Esophagus (tissue), 2 donors: ENCODE results near the gene ICAM3. TPM values are rescaled to one million over a fixed set of nuclear protein-coding genes. Genes with fewer than 3 reads are reported as not detected.

Experiments
- H3K27ac ChIP-seq, 2 donors: one replicate each; pipeline ENCODE4 v1.5.1; 2013; ENCODE audit warnings: low read depth in 2 of 2, mild to moderate bottlenecking in 2 of 2, inconsistent platforms in 1 of 2, low read length in 1 of 2, moderate library complexity in 1 of 2
- H3K27me3 ChIP-seq, 2 donors: one replicate each; pipeline ENCODE4 v1.6.1; 2013; ENCODE audit warnings: low read length in 2 of 2, control low read depth in 1 of 2, mild to moderate bottlenecking in 1 of 2; ENCODE audit not compliant: insufficient read depth in 2 of 2, control insufficient read depth in 1 of 2
- H3K36me3 ChIP-seq, 2 donors: one replicate each; pipeline ENCODE4 v1.6.1; 2013; ENCODE audit warnings: low read length in 1 of 2; ENCODE audit not compliant: control insufficient read depth in 2 of 2, insufficient read depth in 2 of 2
- H3K4me1 ChIP-seq, 2 donors: one replicate each; pipeline ENCODE4 v1.6.1; 2013; ENCODE audit warnings: low read length in 1 of 2; ENCODE audit not compliant: control insufficient read depth in 2 of 2, insufficient read depth in 2 of 2
- H3K4me3 ChIP-seq, 2 donors: one replicate each; pipeline ENCODE4 v1.5.1; 2013; ENCODE audit warnings: low read length in 2 of 2, mild to moderate bottlenecking in 2 of 2, low read depth in 1 of 2, moderate library complexity in 1 of 2
- H3K9me3 ChIP-seq, 2 donors: one replicate each; pipeline ENCODE4 v1.6.1; 2013; ENCODE audit warnings: mild to moderate bottlenecking in 2 of 2, low read depth in 1 of 2, low read length in 1 of 2, moderate library complexity in 1 of 2; ENCODE audit not compliant: control insufficient read depth in 2 of 2, insufficient read depth in 1 of 2
- WGBS, 2 donors: extraction: QIAGEN DNeasy Blood & Tissue Kit; methylation state at CpG; one replicate each; pipeline ENCODE4 v1.1.7; 2013; 5-methylcytosine and 5-hydroxymethylcytosine counted together
- polyA plus RNA-seq, 2 donors: library from polyadenylated mRNA; stranded (reverse); fragments of 200-250 nt; gene quantifications; one replicate each; pipeline ENCODE4 v1.2.3, GENCODE V29; 2013
- donor health status: healthy with polysubstance abuse.
- donor health status: Bipolar disorder and iron deficiency.

Gene ICAM3
- polyA plus RNA-seq, 2 donors = 3.8 to 5.8 TPM

- H3K9me3 ChIP-seq = no peaks in the 10 kb centered on the region
- WGBS, 2 donors = 90 to 93% methylated on average over 19 of the region's 19 CpGs
- H3K27me3 ChIP-seq = no peaks in the 10 kb centered on the region
- H3K4me1 ChIP-seq = no peaks in the 10 kb centered on the region
- H3K27ac ChIP-seq = no peak overlapping the region
- peaks cover 5 to 55% of the 10 kb centered on the region in 2 donors for H3K36me3 ChIP-seq
- H3K4me3 ChIP-seq = no peak overlapping the region
Measured at GRCh38 chr19:10321874-10322835, 17.3 kb downstream of the ICAM3 start.

GRCh38 chr19:10321417-10321797 is 18.0 kb downstream of the ICAM3 start:
- H3K9me3 ChIP-seq = no peaks in the 10 kb centered on the region
- H3K27me3 ChIP-seq = no peaks in the 10 kb centered on the region
- H3K27ac ChIP-seq = no peak overlapping the region
- WGBS, 2 donors = 83 to 88% methylated on average over 10 to 11 of the region's 11 CpGs
- H3K4me1 ChIP-seq = no peaks in the 10 kb centered on the region
- no peak overlapping the region for H3K4me3 ChIP-seq
- H3K36me3 ChIP-seq = peaks cover 5 to 51% of the 10 kb centered on the region in 2 donors

GRCh38 chr19:10320602-10321416 is 18.6 kb downstream of the ICAM3 start:
- Histone ChIP-seq H3K27ac (no peak overlapping the region), H3K4me1 (no peaks in the 10 kb centered on the region), H3K9me3 (no peaks in the 10 kb centered on the region), H3K36me3 (peaks cover 5 to 50% of the 10 kb centered on the region in 2 donors), H3K27me3 (no peaks in the 10 kb centered on the region), H3K4me3 (no peak overlapping the region)
- 93% methylated on average over 31 to 32 of the region's 32 CpGs for WGBS, 2 donors

GRCh38 chr19:10318807-10319682 is 20.4 kb downstream of the ICAM3 start:
- Histone ChIP-seq H3K27me3 (no peaks in the 10 kb centered on the region), H3K36me3 (peaks cover 5 to 42% of the 10 kb centered on the region in 2 donors), H3K4me3 (no peak overlapping the region), H3K9me3 (no peaks in the 10 kb centered on the region), H3K4me1 (peaks cover 0 to 2% of the 10 kb centered on the region in 2 donors), H3K27ac (no peak overlapping the region)
- WGBS, 2 donors = 90 to 95% methylated on average over 13 of the region's 13 CpGs

- 93% methylated on average over 15 of the region's 15 CpGs for WGBS, 2 donors
- Histone ChIP-seq H3K27me3 (no peaks in the 10 kb centered on the region), H3K9me3 (no peaks in the 10 kb centered on the region), H3K4me1 (peaks cover 0 to 2% of the 10 kb centered on the region in 2 donors), H3K27ac (no peak overlapping the region), H3K36me3 (peaks cover 5 to 36% of the 10 kb centered on the region in 2 donors), H3K4me3 (no peak overlapping the region)
Measured at GRCh38 chr19:10317857-10318462, 21.5 kb downstream of the ICAM3 start.

- Histone ChIP-seq H3K27ac (no peak overlapping the region), H3K4me3 (no peak overlapping the region), H3K9me3 (no peaks in the 10 kb centered on the region), H3K27me3 (no peaks in the 10 kb centered on the region), H3K4me1 (peaks cover 0 to 2% of the 10 kb centered on the region in 2 donors), H3K36me3 (peaks cover 3 to 29% of the 10 kb centered on the region in 2 donors)
- 82 to 86% methylated on average over 27 to 29 of the region's 29 CpGs for WGBS, 2 donors
Measured at GRCh38 chr19:10317045-10317856, 22.2 kb downstream of the ICAM3 start.

- no peaks in the 10 kb centered on the region for H3K27me3 ChIP-seq
- no peak overlapping the region for H3K27ac ChIP-seq
- peak overlapping the region in 1 of 2 donors; percentile 88 for H3K4me3 ChIP-seq
- WGBS, 2 donors = 62 to 67% methylated on average over 19 of the region's 19 CpGs
- peaks cover 3 to 25% of the 10 kb centered on the region in 2 donors for H3K36me3 ChIP-seq
- H3K9me3 ChIP-seq = no peaks in the 10 kb centered on the region
- peaks cover 0 to 2% of the 10 kb centered on the region in 2 donors for H3K4me1 ChIP-seq
Measured at GRCh38 chr19:10316229-10317044, 23.0 kb downstream of the ICAM3 start.
